Stimulated activated CD4-positive, alpha-beta T cell treated with anti-CD3 and anti-CD28 coated beads, Interleukin-15, amount 100 ng/mL, for 1 hour (primary cell): ENCODE results near the gene APOO.

ENCODE experiments used
- DNase-seq, 2 donors: peaks; one replicate each; pipeline ENCODE4 v3.0.0-alpha.2; 2020; ENCODE audit warnings: low read depth in 1 of 2, low spot score in 1 of 2

APOO gene

DNA sequence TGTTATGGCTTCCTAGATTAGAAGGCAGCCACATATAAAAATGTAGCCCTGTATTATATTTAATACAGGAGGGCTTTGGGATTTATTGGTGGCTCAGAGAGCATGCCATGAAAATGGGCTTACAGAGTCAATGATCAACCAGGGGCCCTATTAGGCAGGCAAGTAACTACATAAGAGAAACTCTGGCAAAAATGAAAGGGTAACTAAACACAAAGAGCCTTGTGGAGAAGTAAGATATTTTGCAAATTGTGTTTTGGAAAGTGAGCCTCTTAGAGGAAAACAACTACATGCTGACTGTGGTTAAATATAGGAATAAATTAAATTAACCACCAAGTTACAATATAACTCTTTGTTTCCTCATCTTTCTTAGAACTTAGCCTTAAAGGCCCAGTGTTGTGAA lies 119.2 kb downstream of the APOO start:
- DNase-seq = no peak

DNA sequence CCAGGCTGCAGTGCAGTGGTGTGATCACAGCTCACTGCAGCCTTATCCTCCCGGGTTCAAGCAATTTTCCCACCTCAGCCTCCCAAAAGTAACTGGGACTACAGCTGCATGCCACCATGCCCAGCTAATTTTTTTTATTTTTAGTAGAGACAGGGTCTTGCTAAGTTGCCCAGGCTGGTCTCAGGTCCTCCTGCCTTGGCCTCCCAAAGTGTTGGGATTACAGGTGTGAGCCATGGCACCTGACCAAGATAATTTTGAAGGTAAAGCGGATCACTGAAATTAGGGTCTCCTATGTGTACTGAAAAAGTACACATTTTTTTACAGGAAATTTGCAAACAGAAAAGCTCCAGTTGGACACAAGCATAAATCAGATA lies 120.0 kb downstream of the APOO start:
- DNase-seq = no peak

DNA sequence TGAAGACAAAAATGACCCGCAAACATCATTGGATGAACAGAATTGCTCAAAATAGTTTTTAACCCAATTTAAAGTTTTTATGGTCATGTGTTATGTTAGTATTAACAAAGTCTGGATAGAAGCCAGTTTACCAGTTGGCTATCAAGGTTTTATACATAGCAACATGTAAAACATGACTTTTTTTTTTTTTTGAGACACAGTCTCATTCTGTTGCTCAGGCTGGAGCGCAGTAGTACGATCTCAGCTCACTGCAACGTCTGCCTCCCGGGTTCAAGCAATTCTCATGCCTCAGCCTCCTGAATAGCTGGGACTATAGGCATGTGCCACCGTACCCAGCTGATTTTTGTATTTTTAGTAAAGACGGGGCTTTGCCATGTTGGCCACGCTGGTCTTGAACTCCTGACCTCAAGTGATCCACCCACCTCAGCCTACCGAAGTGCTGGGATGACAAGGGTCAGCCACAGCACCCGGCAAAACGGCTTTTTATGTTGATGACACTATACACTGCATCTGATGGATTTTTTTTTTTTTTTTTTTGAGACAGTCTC lies 121.4 kb downstream of the APOO start:
- DNase-seq = no peak

DNA sequence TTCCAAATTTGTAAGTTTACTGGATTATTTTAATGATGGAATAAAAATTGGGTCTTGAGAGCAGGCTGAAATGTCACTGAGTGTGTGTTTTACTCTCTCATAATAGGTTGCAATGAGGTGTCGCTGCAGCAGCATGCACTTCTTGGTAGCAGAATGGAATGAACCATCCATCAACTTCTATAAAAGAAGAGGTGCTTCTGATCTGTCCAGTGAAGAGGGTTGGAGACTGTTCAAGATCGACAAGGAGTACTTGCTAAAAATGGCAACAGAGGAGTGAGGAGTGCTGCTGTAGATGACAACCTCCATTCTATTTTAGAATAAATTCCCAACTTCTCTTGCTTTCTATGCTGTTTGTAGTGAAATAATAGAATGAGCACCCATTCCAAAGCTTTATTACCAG lies 122.2 kb downstream of the APOO start:
- DNase-seq = no peak

DNA sequence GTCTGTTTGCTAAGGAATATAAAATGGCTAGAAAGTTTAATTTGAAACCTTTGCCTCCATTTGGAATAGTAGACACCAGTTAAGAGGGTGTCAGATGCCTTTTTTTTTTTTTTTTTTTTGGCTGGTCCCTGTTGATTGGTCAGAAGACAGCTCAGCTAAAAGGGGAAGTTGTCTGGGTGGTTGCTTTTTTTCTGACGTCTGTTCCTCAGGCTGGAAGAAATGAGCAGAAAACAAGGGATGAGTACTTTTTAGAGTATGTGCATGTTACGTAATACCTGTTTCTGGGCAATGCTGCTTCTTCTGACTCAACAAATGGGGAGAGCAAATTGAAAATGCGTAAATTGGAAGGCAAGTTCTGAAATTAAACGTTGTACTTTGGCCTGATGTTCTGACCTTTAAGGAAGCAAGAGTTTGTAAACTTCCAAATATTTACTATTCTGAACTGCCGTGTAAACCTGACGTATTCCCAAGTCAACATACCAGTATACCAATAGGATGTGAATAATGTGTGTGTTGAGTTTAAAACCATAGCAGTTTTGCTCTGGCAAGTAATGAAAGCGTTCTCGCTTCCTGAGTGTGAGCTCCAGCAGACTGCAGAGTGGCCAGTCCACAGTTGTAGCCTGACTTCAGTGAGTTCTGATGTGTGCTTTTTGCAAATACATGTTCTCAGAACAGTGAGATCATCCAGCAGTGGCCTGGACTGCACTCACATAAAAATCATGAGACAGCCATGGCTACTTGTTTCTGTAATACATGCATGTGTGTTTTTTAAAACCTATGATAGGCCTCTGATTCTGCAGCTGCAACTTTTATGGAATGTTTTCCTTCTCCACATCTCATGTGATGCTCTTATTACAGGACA lies 123.0 kb downstream of the APOO start:
- DNase-seq = no peak

DNA sequence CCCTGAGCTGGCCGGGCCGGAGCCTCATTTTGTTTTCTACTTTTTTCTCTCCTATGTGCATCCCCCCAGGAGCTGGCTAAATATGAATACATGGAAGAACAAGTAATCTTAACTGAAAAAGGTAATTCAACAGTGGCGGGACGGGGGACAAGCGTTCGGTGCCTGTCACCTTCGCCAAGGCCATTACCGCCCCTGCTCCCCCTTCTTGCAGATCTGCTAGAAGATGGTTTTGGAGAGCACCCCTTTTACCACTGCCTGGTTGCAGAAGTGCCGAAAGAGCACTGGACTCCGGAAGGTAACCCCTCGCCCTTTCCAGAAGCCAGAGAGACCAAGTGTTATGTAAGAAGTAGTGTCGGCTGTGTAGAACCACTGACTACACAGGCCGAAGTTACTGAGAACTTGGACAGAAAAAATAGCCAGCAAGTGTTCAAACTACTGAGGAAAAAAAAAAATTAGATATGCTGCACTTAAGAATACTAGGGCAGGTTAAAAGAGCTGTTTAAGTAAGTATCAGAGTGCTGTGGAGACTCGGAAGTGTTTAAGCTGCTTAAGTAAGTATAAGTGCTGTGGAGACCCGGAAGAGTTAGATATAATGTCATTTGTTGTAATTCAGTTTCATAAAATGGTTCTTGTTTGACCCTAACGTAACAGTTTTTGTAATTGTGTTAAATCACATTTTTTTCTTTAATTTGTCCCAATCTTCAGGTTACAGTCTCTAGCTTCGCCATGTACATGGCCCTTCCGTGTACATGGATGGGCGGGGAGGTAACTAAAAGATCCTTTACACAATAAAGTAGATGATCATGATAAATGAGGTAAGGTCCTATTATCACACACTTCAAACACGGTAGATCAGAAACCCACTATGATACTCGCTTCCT lies 123.9 kb downstream of the APOO start:
- no peak for DNase-seq
